GF-D8 (cell line): ENCODE data around the gene LRRC19.
A peak's percentile ranks its signal among the peaks of the same experiment; 100 is the strongest.

Experiments used
- DNase-seq: peaks from one replicate; lab custom pipeline; 2025; lab: John Stamatoyannopoulos, UW

The LRRC19 gene

GRCh38 chr9:26955921-26956859 is 49.3 kb downstream of the LRRC19 start, which contains the start of gene IFT74:
Gene IFT74 (plus strand): TSS chr9:26956412. CDS start chr9:26961968, 5,556 bp downstream.
- peak; percentile 92 for DNase-seq

GRCh38 chr9:26955222-26955903 is 50.1 kb downstream of the LRRC19 start:
- DNase-seq, result peak; percentile 35

- DNase-seq, result peak; percentile 19
Observed at GRCh38 chr9:26954050-26954508, 51.4 kb downstream of the LRRC19 start.

GRCh38 chr9:26951794-26952193 is 53.7 kb downstream of the LRRC19 start:
- DNase-seq, result no peak

- no peak for DNase-seq
Observed at GRCh38 chr9:26950521-26950920, 55.0 kb downstream of the LRRC19 start.

- DNase-seq, result peak; percentile 34
Observed at GRCh38 chr9:26949637-26950069, 55.8 kb downstream of the LRRC19 start.

GRCh38 chr9:26947736-26948135 is 57.7 kb downstream of the LRRC19 start:
- DNase-seq, result no peak

GRCh38 chr9:26946753-26947727 is 58.4 kb downstream of the LRRC19 start, which contains the start of gene PLAA:
Gene PLAA (minus strand): TSS chr9:26947242. CDS start chr9:26947045, 197 bp downstream.
- DNase-seq, result peak; percentile 70

GRCh38 chr9:26945591-26945990 is 59.9 kb downstream of the LRRC19 start:
- no peak for DNase-seq
